Measurements from ENCODE around the gene STON1. TPM values are rescaled to one million over a fixed set of nuclear protein-coding genes. Genes with fewer than 3 reads are reported as not detected.

The STON1 gene
- total RNA-seq, 2 donors from 2014 or later, result 15.0 to 19.5 TPM

- peaks cover 3% of the 10 kb centered on the region for H3K36me3 Mint-ChIP-seq (ENCODE audit: low read depth)
- Histone ChIP-seq H3K9ac (ENCODE audit: extremely low read depth, low read length, poor library complexity, severe bottlenecking) (no peak overlapping the region), H3K36me3 (ENCODE audit: control insufficient read depth, insufficient read depth, low read length) (no peaks in the 10 kb centered on the region), H3K27me3 (ENCODE audit: control insufficient read depth, insufficient read depth, low read length, poor library complexity, severe bottlenecking) (no peaks in the 10 kb centered on the region), H3K4me1 (ENCODE audit: control insufficient read depth, insufficient read depth, low read length) (no peaks in the 10 kb centered on the region), H3K4me3 (ENCODE audit: low read length) (no peak overlapping the region), H3K27ac (ENCODE audit: low read depth, low read length) (no peak overlapping the region), H3K9me3 (ENCODE audit: control insufficient read depth, low read length) (no peaks in the 10 kb centered on the region)
- H3K27ac Mint-ChIP-seq, result no peak overlapping the region
- 97 to 100% methylated on average over 1 to 2 of the region's 2 CpGs for WGBS, 2 experiments (ENCODE audit: insufficient coverage in 1 of 2, insufficient read length in 1 of 2)
- H3K27me3 Mint-ChIP-seq (ENCODE audit: insufficient read depth), result no peaks in the 10 kb centered on the region
- DNase-seq, result no peak
- no peaks in the 10 kb centered on the region for H3K4me1 Mint-ChIP-seq
- H3K9me3 Mint-ChIP-seq, result no peaks in the 10 kb centered on the region
- no peak overlapping the region for H3K4me3 Mint-ChIP-seq
- TF ChIP-seq CTCF (conservative IDR thresholded peaks at IDR 0.05), result no peak
Measured at GRCh38 chr2:48597492-48597891, 67.5 kb downstream of the STON1 start.

GRCh38 chr2:48600204-48600813 is 70.4 kb downstream of the STON1 start:
- Histone ChIP-seq H3K4me3 (ENCODE audit: low read length) (no peak overlapping the region), H3K9ac (ENCODE audit: extremely low read depth, low read length, poor library complexity, severe bottlenecking) (no peak overlapping the region), H3K27ac (ENCODE audit: low read depth, low read length) (no peak overlapping the region), H3K4me1 (ENCODE audit: control insufficient read depth, insufficient read depth, low read length) (no peaks in the 10 kb centered on the region), H3K9me3 (ENCODE audit: control insufficient read depth, low read length) (no peaks in the 10 kb centered on the region), H3K27me3 (ENCODE audit: control insufficient read depth, insufficient read depth, low read length, poor library complexity, severe bottlenecking) (no peaks in the 10 kb centered on the region), H3K36me3 (ENCODE audit: control insufficient read depth, insufficient read depth, low read length) (no peaks in the 10 kb centered on the region)
- H3K4me3 Mint-ChIP-seq, result no peak overlapping the region
- no peaks in the 10 kb centered on the region for H3K4me1 Mint-ChIP-seq
- no peak overlapping the region for H3K27ac Mint-ChIP-seq
- no peak for DNase-seq
- peaks cover 3% of the 10 kb centered on the region for H3K36me3 Mint-ChIP-seq (ENCODE audit: low read depth)
- WGBS, 2 experiments (ENCODE audit: insufficient coverage in 1 of 2, insufficient read length in 1 of 2), result 42 to 56% methylated on average over 3 to 4 of the region's 4 CpGs
- no peaks in the 10 kb centered on the region for H3K9me3 Mint-ChIP-seq
- peak; percentile 81 for TF ChIP-seq CTCF (conservative IDR thresholded peaks at IDR 0.05)
- H3K27me3 Mint-ChIP-seq (ENCODE audit: insufficient read depth), result no peaks in the 10 kb centered on the region

GRCh38 chr2:48600917-48601316 is 71.0 kb downstream of the STON1 start:
- TF ChIP-seq CTCF (conservative IDR thresholded peaks at IDR 0.05), result no peak
- WGBS, 2 experiments (ENCODE audit: insufficient coverage in 1 of 2, insufficient read length in 1 of 2), result 90 to 100% methylated on average over 3 of the region's 3 CpGs
- H3K9me3 ChIP-seq (ENCODE audit: control insufficient read depth, low read length), result no peaks in the 10 kb centered on the region
- H3K9ac ChIP-seq (ENCODE audit: extremely low read depth, low read length, poor library complexity, severe bottlenecking), result no peak overlapping the region
- Mint-ChIP-seq H3K36me3 (ENCODE audit: low read depth) (peaks cover 3% of the 10 kb centered on the region), H3K27ac (no peak overlapping the region), H3K4me3 (no peak overlapping the region), H3K4me1 (no peaks in the 10 kb centered on the region), H3K9me3 (no peaks in the 10 kb centered on the region), H3K27me3 (ENCODE audit: insufficient read depth) (no peaks in the 10 kb centered on the region)
- H3K27ac ChIP-seq (ENCODE audit: low read depth, low read length), result no peak overlapping the region
- H3K4me3 ChIP-seq (ENCODE audit: low read length), result no peak overlapping the region
- H3K27me3 ChIP-seq (ENCODE audit: control insufficient read depth, insufficient read depth, low read length, poor library complexity, severe bottlenecking), result no peaks in the 10 kb centered on the region
- no peaks in the 10 kb centered on the region for H3K36me3 ChIP-seq (ENCODE audit: control insufficient read depth, insufficient read depth, low read length)
- no peaks in the 10 kb centered on the region for H3K4me1 ChIP-seq (ENCODE audit: control insufficient read depth, insufficient read depth, low read length)
- no peak for DNase-seq
